Measurements from ENCODE around the gene CRIP1. TPM values are rescaled to one million over a fixed set of nuclear protein-coding genes. Genes with fewer than 3 reads are reported as not detected.

CRIP1 gene
- total and polyA plus RNA-seq, 2 experiments from 2014 or later: 1.8 to 14.7 TPM

DNA sequence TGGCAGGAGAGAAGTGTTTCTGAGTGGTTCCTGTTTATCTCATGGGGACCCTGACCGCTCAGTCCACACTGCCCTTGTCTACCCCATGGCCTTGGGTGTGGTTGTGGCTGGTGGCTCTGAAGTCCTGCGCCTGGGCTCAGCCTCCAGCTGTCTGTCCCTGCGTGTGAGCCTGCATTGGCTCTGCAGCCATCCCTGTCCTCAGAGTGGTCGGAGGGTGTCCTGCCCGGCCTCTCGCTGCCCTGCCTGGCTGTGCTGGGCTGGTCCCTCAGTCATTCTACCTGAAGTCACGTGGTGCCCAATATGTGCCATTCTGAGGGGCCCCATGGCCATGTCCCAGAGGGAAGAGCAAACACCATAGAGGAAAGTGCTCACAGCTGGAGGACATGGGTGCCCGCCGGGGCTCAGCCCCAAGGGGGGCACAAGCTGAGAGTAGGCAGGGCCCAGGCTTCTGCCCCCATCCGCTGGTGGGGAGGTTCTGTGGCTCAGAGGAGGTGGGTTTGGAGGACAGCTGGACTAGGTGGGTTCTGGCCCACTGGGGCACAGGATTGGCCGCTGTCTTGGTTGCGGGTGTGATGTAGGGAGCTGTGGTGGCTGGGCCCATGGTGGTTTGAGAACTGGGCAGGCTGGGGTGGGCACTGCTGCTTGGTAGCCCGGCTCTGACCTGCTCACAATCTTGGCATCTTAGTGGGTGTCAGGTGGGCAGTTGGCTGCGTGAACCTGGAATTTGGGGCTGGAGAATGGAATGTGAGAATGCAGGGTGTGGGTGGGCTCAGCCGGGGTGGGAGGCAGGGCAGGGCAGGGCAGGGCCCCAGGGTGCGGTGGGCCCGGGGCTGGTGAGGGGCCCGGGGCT is 16.0 kb downstream of the CRIP1 start:
- Histone ChIP-seq H3K27ac (no peak overlapping the region), H3K36me3 (replicated peaks; ENCODE audit: insufficient read depth, low read depth) (no peaks in the 10 kb centered on the region), H3K9me2 (replicated peaks; ENCODE audit: insufficient read depth) (no peaks in the 10 kb centered on the region), H3K4me1 (ENCODE audit: insufficient read depth) (no peaks in the 10 kb centered on the region), H4K20me1 (ENCODE audit: insufficient read depth, poor library complexity, severe bottlenecking) (no peaks in the 10 kb centered on the region), H3K4me3 (no peak overlapping the region), H3K9me3 (ENCODE audit: low read depth) (no peaks in the 10 kb centered on the region), H3K4me2 (no peak overlapping the region), H2AFZ (no peak overlapping the region), H3K27me3 (no peaks in the 10 kb centered on the region), H3K79me2 (no peaks in the 10 kb centered on the region)
- WGBS (ENCODE audit: low lambda C conversion rate, missing lambda C conversion rate): 87% methylated on average over 14 of the region's 18 CpGs
- TF ChIP-seq, protein P1, sequence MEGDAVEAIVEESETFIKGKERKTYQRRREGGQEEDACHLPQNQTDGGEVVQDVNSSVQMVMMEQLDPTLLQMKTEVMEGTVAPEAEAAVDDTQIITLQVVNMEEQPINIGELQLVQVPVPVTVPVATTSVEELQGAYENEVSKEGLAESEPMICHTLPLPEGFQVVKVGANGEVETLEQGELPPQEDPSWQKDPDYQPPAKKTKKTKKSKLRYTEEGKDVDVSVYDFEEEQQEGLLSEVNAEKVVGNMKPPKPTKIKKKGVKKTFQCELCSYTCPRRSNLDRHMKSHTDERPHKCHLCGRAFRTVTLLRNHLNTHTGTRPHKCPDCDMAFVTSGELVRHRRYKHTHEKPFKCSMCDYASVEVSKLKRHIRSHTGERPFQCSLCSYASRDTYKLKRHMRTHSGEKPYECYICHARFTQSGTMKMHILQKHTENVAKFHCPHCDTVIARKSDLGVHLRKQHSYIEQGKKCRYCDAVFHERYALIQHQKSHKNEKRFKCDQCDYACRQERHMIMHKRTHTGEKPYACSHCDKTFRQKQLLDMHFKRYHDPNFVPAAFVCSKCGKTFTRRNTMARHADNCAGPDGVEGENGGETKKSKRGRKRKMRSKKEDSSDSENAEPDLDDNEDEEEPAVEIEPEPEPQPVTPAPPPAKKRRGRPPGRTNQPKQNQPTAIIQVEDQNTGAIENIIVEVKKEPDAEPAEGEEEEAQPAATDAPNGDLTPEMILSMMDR (IDR thresholded peaks at IDR 0.05; ENCODE audit: poor library complexity): no peak
- no peak for TF ChIP-seq EZH2 (IDR thresholded peaks at IDR 0.05; ENCODE audit: borderline replicate concordance)
- TF ChIP-seq EZH2phosphoT487 (IDR thresholded peaks at IDR 0.05; ENCODE audit: low read depth, severe bottlenecking, unreplicated experiment): no peak
- DNase-seq (ENCODE audit: low spot score): no peak

DNA sequence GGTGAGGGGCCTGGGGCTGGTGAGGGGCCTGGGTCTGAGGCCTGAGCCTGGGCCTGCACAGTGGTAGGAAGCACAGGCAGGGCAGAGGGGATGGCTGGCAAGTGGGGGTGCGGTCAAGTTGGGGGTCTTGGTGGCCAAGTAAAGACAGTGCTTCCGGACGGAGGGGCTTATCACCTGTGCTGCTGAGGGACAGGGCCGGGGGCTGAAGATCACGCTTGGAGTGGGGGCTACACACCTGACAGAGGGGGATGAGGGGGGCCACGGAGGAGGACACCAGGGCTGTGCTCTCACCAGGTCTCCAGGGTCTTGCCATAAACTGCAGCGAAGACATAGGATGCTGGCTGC is 16.6 kb downstream of the CRIP1 start:
- H3K4me1 ChIP-seq (ENCODE audit: insufficient read depth): no peaks in the 10 kb centered on the region
- TF ChIP-seq, protein P1 (IDR thresholded peaks at IDR 0.05; ENCODE audit: poor library complexity): no peak
- TF ChIP-seq EZH2 (IDR thresholded peaks at IDR 0.05; ENCODE audit: borderline replicate concordance): no peak
- TF ChIP-seq EZH2phosphoT487 (IDR thresholded peaks at IDR 0.05; ENCODE audit: low read depth, severe bottlenecking, unreplicated experiment): no peak
- H3K9me3 ChIP-seq (ENCODE audit: low read depth): no peaks in the 10 kb centered on the region
- H3K9me2 ChIP-seq (replicated peaks; ENCODE audit: insufficient read depth): no peaks in the 10 kb centered on the region
- H3K4me3 ChIP-seq: no peak overlapping the region
- H3K4me2 ChIP-seq: no peak overlapping the region
- no peaks in the 10 kb centered on the region for H3K79me2 ChIP-seq
- no peak overlapping the region for H3K27ac ChIP-seq
- no peaks in the 10 kb centered on the region for H3K36me3 ChIP-seq (replicated peaks; ENCODE audit: insufficient read depth, low read depth)
- no peak for DNase-seq (ENCODE audit: low spot score)
- WGBS (ENCODE audit: low lambda C conversion rate, missing lambda C conversion rate): 85% methylated on average over 4 of the region's 7 CpGs
- H4K20me1 ChIP-seq (ENCODE audit: insufficient read depth, poor library complexity, severe bottlenecking): no peaks in the 10 kb centered on the region
- H3K27me3 ChIP-seq: no peaks in the 10 kb centered on the region
- H2AFZ ChIP-seq: no peak overlapping the region

DNA sequence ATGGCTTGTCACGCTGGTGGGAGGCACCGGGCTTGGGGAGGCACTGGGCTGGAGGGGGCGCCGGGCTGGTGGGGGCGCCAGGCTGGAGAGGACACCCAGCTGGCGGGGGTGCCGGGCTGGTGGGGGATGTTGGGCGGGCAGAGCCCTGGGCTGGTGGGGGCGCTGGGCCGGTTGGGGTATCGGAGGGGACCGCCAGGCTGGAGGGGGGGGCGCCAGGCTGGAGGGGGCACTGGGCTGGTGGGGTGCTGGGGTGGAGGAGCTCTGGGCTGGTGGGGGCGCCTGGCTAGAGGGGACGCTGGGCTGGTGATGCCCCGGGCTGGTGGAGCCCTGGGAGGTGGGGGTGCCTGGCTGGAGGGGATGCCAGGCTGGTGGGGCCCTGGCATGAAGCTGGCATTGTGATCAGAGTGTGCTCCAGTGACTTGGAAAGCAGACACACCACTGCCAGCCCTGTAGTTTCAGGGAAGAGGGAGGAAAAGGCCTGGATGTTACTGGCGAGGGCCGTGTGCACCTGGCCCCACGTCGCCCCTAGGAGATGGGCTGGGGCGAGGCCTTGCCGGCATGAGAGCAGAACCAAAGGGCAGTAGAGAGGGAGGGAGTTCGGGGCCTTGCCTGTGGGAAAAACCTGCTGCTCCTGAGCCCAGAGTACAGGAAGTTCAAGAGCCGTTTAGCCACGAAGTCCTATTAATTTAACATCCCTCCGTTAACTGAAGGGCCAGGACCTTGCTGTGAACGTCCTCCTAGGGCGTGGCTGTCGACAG is 17.4 kb downstream of the CRIP1 start:
- no peaks in the 10 kb centered on the region for H3K27me3 ChIP-seq
- TF ChIP-seq EZH2 (IDR thresholded peaks at IDR 0.05; ENCODE audit: borderline replicate concordance): no peak
- TF ChIP-seq EZH2phosphoT487 (IDR thresholded peaks at IDR 0.05; ENCODE audit: low read depth, severe bottlenecking, unreplicated experiment): no peak
- TF ChIP-seq, protein P1 (IDR thresholded peaks at IDR 0.05; ENCODE audit: poor library complexity): no peak
- H3K79me2 ChIP-seq: no peaks in the 10 kb centered on the region
- no peaks in the 10 kb centered on the region for H3K9me3 ChIP-seq (ENCODE audit: low read depth)
- H3K4me1 ChIP-seq (ENCODE audit: insufficient read depth): no peaks in the 10 kb centered on the region
- DNase-seq (ENCODE audit: low spot score): no peak
- H3K36me3 ChIP-seq (replicated peaks; ENCODE audit: insufficient read depth, low read depth): no peaks in the 10 kb centered on the region
- 82% methylated on average over 19 of the region's 29 CpGs for WGBS (ENCODE audit: low lambda C conversion rate, missing lambda C conversion rate)
- no peak overlapping the region for H3K4me2 ChIP-seq
- H3K4me3 ChIP-seq: no peak overlapping the region
- no peaks in the 10 kb centered on the region for H4K20me1 ChIP-seq (ENCODE audit: insufficient read depth, poor library complexity, severe bottlenecking)
- H3K9me2 ChIP-seq (replicated peaks; ENCODE audit: insufficient read depth): no peaks in the 10 kb centered on the region
- no peak overlapping the region for H2AFZ ChIP-seq
- no peak overlapping the region for H3K27ac ChIP-seq
